Stomach smooth muscle (tissue), 2 donors: ENCODE measurements around the gene IFNL3.
"Not testable (repeated sequence)": the region's sequence is repeated elsewhere in the genome, so short reads cannot be mapped to it uniquely, and the experiment has no call there.

ENCODE experiments used
- H3K27ac ChIP-seq: one replicate; pipeline ENCODE4 v1.7.0; 2013; ENCODE audit warnings: mild to moderate bottlenecking, low read length, inconsistent platforms
- H3K27me3 ChIP-seq, 2 donors: one replicate each; pipeline ENCODE4 v1.7.0; 2013; ENCODE audit warnings: low read length in 2 of 2; ENCODE audit not compliant: insufficient read depth in 2 of 2, control insufficient read depth in 1 of 2
- H3K36me3 ChIP-seq, 2 donors: one replicate each; pipeline ENCODE4 v1.7.0; 2013; ENCODE audit warnings: low read length in 2 of 2; ENCODE audit not compliant: control insufficient read depth in 2 of 2, insufficient read depth in 2 of 2
- H3K4me1 ChIP-seq: one replicate; pipeline ENCODE4 v1.7.0; 2013; ENCODE audit warnings: low read length; ENCODE audit not compliant: control insufficient read depth, insufficient read depth
- H3K4me3 ChIP-seq, 2 donors: one replicate each; pipeline ENCODE4 v1.7.0; 2013; ENCODE audit warnings: low read length in 2 of 2
- H3K9ac ChIP-seq, 2 donors: one replicate each; pipeline ENCODE4 v1.7.0; 2013; ENCODE audit warnings: low read length in 2 of 2, mild to moderate bottlenecking in 1 of 2
- H3K9me3 ChIP-seq, 2 donors: one replicate each; pipeline ENCODE4 v1.7.0; 2013; ENCODE audit warnings: low read length in 2 of 2; ENCODE audit not compliant: control insufficient read depth in 2 of 2
- donor health status: healthy.
- donor health status: Pancreatic carcinoma.

IFNL3 gene

DNA sequence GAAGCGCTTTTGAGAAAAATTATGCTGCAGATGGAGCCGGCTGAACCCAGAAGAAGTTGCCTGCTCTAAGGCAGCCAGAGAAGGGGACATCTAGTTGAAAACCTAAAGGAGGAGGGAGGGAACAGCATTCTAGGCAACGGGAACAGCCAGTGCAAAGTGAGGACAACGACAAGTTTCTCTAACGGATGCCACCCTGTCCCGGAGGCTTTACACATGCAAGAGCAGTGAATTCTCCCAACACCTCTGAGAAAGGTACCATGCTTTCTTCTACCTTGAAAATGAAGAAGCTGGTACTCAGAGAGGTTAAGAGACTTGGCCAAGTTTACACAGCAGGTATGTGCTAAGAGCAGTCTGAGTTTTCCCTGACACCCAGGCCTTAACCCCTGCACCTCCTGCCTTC is 5.9 kb downstream of the IFNL3 start:
- Histone ChIP-seq H3K9me3 (no peaks in the 10 kb centered on the region), H3K4me1 (no peaks in the 10 kb centered on the region), H3K9ac (no peak overlapping the region), H3K27me3 (peaks cover 3 to 6% of the 10 kb centered on the region in 2 donors), H3K27ac (no peak overlapping the region), H3K36me3 (no peaks in the 10 kb centered on the region), H3K4me3 (no peak overlapping the region)

- H3K4me3 ChIP-seq = no peak overlapping the region
- no peaks in the 10 kb centered on the region for H3K9me3 ChIP-seq
- peaks cover 3 to 6% of the 10 kb centered on the region in 2 donors for H3K27me3 ChIP-seq
- no peaks in the 10 kb centered on the region for H3K36me3 ChIP-seq
- H3K27ac ChIP-seq = no peak overlapping the region
- no peaks in the 10 kb centered on the region for H3K4me1 ChIP-seq
- H3K9ac ChIP-seq = no peak overlapping the region
Measured at GRCh38 chr19:39238209-39238608, 6.6 kb downstream of the IFNL3 start.

GRCh38 chr19:39237200-39238184 is 7.3 kb downstream of the IFNL3 start:
- Histone ChIP-seq H3K9me3 (no peaks in the 10 kb centered on the region), H3K36me3 (no peaks in the 10 kb centered on the region), H3K4me1 (no peaks in the 10 kb centered on the region), H3K27me3 (peaks cover 3 to 6% of the 10 kb centered on the region in 2 donors), H3K4me3 (no peak overlapping the region), H3K27ac (no peak overlapping the region), H3K9ac (no peak overlapping the region)

- Histone ChIP-seq H3K9me3 (no peaks in the 10 kb centered on the region), H3K4me1 (no peaks in the 10 kb centered on the region), H3K9ac (no peak overlapping the region), H3K4me3 (no peak overlapping the region), H3K27me3 (peaks cover 3 to 6% of the 10 kb centered on the region in 2 donors), H3K36me3 (no peaks in the 10 kb centered on the region), H3K27ac (no peak overlapping the region)
Measured at GRCh38 chr19:39236527-39236926, 8.3 kb downstream of the IFNL3 start.

DNA sequence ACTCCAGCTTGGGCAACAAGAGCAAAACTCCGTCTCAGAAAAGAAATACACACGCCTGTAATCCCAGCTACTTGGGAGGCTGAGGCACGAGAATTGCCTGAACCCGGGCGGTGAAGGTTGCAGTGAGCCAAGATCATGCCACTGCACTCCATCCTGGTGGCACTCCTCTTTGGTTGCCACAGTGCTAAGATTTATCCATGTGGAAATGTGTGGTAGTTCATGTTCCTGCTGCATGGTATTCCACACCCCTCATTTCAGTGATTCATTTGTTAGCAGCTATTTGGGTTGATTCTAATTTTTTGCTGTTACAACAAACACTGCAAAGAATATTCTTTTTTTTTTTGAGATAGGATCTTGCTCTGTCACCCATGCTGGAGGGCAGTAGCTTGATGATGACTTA is 12.1 kb downstream of the IFNL3 start:
- no peak overlapping the region for H3K27ac ChIP-seq
- no peak overlapping the region for H3K4me3 ChIP-seq
- H3K36me3 ChIP-seq = no peaks in the 10 kb centered on the region
- no peaks in the 10 kb centered on the region for H3K4me1 ChIP-seq
- peaks cover 0 to 2% of the 10 kb centered on the region in 2 donors for H3K27me3 ChIP-seq
- H3K9ac ChIP-seq = no peak overlapping the region
- peaks cover 0 to 4% of the 10 kb centered on the region in 2 donors for H3K9me3 ChIP-seq

- Histone ChIP-seq H3K4me1 (no peaks in the 10 kb centered on the region), H3K27me3 (no peaks in the 10 kb centered on the region), H3K27ac (no peak overlapping the region), H3K9ac (no peak overlapping the region), H3K9me3 (peaks cover 0 to 4% of the 10 kb centered on the region in 2 donors), H3K36me3 (no peaks in the 10 kb centered on the region), H3K4me3 (no peak overlapping the region)
Measured at GRCh38 chr19:39230096-39230764, 14.6 kb downstream of the IFNL3 start.

GRCh38 chr19:39224910-39225309 is 19.9 kb downstream of the IFNL3 start:
- Histone ChIP-seq H3K4me1 (no peaks in the 10 kb centered on the region), H3K36me3 (no peaks in the 10 kb centered on the region), H3K9me3 (no peaks in the 10 kb centered on the region), H3K27me3 (peaks cover 5 to 10% of the 10 kb centered on the region in 2 donors), H3K9ac (no peak overlapping the region), H3K4me3 (no peak overlapping the region), H3K27ac (no peak overlapping the region)

GRCh38 chr19:39223703-39224279 is 21.0 kb downstream of the IFNL3 start:
- Histone ChIP-seq H3K4me3 (no peak overlapping the region), H3K27ac (no peak overlapping the region), H3K36me3 (no peaks in the 10 kb centered on the region), H3K27me3 (peaks cover 7 to 12% of the 10 kb centered on the region in 2 donors), H3K9ac (no peak overlapping the region), H3K9me3 (no peaks in the 10 kb centered on the region), H3K4me1 (no peaks in the 10 kb centered on the region)

DNA sequence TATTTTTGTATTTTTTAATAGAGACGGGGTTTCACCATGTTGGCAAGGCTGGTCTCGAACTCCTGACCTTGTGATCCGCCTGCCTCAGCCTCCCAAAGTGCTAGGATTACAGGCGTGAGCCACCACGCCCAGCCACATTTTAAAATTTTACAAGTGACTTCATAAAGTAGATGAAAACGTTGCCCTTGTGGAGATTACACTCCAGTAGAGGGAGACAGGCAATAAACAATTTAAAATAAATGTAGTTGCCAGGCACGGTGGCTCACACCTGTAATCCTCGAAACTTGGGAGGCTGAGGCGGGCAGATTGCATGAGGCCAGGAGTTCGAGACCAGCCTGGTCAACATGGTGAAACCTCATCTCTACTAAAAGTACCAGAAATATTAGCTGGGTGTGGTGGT is 25.7 kb downstream of the IFNL3 start:
- not testable (repeated sequence) for H3K27ac ChIP-seq, H3K9me3 ChIP-seq, H3K4me1 ChIP-seq, H3K4me3 ChIP-seq, H3K36me3 ChIP-seq, H3K9ac ChIP-seq
- H3K27me3 ChIP-seq = peaks cover 10 to 16% of the 10 kb centered on the region in 2 donors

- H3K4me1 ChIP-seq = no peaks in the 10 kb centered on the region
- H3K9ac ChIP-seq = no peak overlapping the region
- peaks cover 12 to 13% of the 10 kb centered on the region in 2 donors for H3K27me3 ChIP-seq
- no peak overlapping the region for H3K27ac ChIP-seq
- no peaks in the 10 kb centered on the region for H3K36me3 ChIP-seq
- H3K4me3 ChIP-seq = no peak overlapping the region
- peaks cover 0 to 2% of the 10 kb centered on the region in 2 donors for H3K9me3 ChIP-seq
Measured at GRCh38 chr19:39218230-39219007, 26.4 kb downstream of the IFNL3 start.
